Stomach smooth muscle (tissue), 2 donors: ENCODE results near the gene HBD.
"Not testable (repeated sequence)": the region's sequence is repeated elsewhere in the genome, so short reads cannot be mapped to it uniquely, and the experiment has no call there.

Experiments used
- H3K27ac ChIP-seq: one replicate; pipeline ENCODE4 v1.7.0; 2013; ENCODE audit warnings: mild to moderate bottlenecking, low read length, inconsistent platforms
- H3K27me3 ChIP-seq, 2 donors: one replicate each; pipeline ENCODE4 v1.7.0; 2013; ENCODE audit warnings: low read length in 2 of 2; ENCODE audit not compliant: insufficient read depth in 2 of 2, control insufficient read depth in 1 of 2
- H3K36me3 ChIP-seq, 2 donors: one replicate each; pipeline ENCODE4 v1.7.0; 2013; ENCODE audit warnings: low read length in 2 of 2; ENCODE audit not compliant: control insufficient read depth in 2 of 2, insufficient read depth in 2 of 2
- H3K4me1 ChIP-seq: one replicate; pipeline ENCODE4 v1.7.0; 2013; ENCODE audit warnings: low read length; ENCODE audit not compliant: control insufficient read depth, insufficient read depth
- H3K4me3 ChIP-seq, 2 donors: one replicate each; pipeline ENCODE4 v1.7.0; 2013; ENCODE audit warnings: low read length in 2 of 2
- H3K9ac ChIP-seq, 2 donors: one replicate each; pipeline ENCODE4 v1.7.0; 2013; ENCODE audit warnings: low read length in 2 of 2, mild to moderate bottlenecking in 1 of 2
- H3K9me3 ChIP-seq, 2 donors: one replicate each; pipeline ENCODE4 v1.7.0; 2013; ENCODE audit warnings: low read length in 2 of 2; ENCODE audit not compliant: control insufficient read depth in 2 of 2
- donor health status: healthy.
- donor health status: Pancreatic carcinoma.

Gene HBD

DNA sequence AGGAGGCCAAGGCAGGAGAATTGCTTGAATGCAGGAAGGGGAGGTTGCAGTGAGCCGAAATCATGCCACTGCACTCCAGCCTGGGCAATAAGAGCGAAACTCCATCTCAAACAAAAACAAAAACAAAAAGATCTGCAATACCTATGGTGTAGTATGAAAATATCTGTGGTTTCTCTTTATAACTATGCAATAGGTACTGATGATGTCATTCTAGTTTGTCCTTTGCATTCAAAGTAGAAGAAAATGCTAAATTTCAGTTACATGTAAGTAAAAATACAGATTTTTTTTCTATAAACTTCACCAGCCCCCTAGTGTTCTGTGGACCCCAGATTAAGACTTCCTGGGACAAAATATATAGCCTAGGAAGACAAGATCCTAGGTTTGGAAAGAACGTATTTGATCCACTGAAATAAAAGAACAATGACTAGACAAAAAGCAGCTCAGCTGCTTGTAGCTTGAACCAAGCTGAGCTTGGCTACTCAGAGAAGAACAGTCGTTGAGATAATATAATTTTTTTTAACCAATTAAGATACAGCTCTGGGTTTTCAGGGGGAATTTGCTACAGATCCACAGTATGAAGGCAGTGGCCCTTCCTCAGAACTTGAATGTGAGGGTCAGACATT lies 38.2 kb upstream of the HBD start:
- Histone ChIP-seq H3K27ac (no peak overlapping the region), H3K9me3 (no peaks in the 10 kb centered on the region)

GRCh38 chr11:5269715-5270147 lies 35.4 kb upstream of the HBD start, which contains the start of gene HBE1:
TSS of gene HBE1 (minus strand) at chr11:5269945. CDS start at chr11:5269890, 55 bp downstream.
- H3K36me3 ChIP-seq = no peaks in the 10 kb centered on the region
- no peak within 1 kb of the TSS for H3K27ac ChIP-seq
- no peaks in the 10 kb centered on the region for H3K4me1 ChIP-seq
- H3K9me3 ChIP-seq = no peaks in the 10 kb centered on the region
- H3K27me3 ChIP-seq = no peaks in the 10 kb centered on the region
- no peak within 1 kb of the TSS for H3K9ac ChIP-seq
- no peak within 1 kb of the TSS for H3K4me3 ChIP-seq

More for the DNA sequence above, 38.2 kb upstream of the HBD start:
- H3K9ac ChIP-seq = no peak overlapping the region
- no peaks in the 10 kb centered on the region for H3K36me3 ChIP-seq
- H3K4me3 ChIP-seq = no peak overlapping the region
- H3K4me1 ChIP-seq = no peaks in the 10 kb centered on the region
- no peaks in the 10 kb centered on the region for H3K27me3 ChIP-seq

DNA sequence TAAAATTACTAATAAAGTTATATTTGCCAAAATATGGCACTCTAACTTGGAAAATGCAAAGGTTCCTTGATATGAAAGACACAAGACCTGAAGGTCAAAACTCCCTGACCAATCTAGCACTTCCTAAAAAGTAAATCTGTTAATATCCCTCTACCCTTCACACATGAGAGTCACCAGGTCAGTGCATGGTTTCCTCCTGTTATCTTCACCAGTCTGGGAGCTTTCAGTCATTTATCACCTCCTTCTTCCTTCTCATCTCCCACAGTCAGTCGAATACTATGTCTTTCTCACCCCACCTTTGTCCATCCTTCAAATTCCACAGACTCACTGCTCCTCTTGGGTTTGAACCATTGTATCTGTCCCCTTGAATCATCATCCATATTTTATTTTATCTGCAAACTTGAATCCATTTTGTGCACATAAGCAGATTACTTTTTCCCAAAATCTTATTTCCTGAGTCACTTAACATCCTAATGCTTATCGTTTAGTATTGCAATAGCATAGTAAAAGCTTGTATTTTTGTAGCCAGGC lies 32.8 kb upstream of the HBD start:
- no peak overlapping the region for H3K4me3 ChIP-seq
- H3K27ac ChIP-seq = no peak overlapping the region
- no peaks in the 10 kb centered on the region for H3K4me1 ChIP-seq
- no peak overlapping the region for H3K9ac ChIP-seq
- no peaks in the 10 kb centered on the region for H3K36me3 ChIP-seq
- H3K27me3 ChIP-seq = no peaks in the 10 kb centered on the region
- H3K9me3 ChIP-seq = no peaks in the 10 kb centered on the region

GRCh38 chr11:5266609-5267008 lies 32.3 kb upstream of the HBD start:
- no peak overlapping the region for H3K27ac ChIP-seq
- no peaks in the 10 kb centered on the region for H3K36me3 ChIP-seq
- H3K9ac ChIP-seq = no peak overlapping the region
- H3K9me3 ChIP-seq = no peaks in the 10 kb centered on the region
- H3K4me1 ChIP-seq = no peaks in the 10 kb centered on the region
- no peak overlapping the region for H3K4me3 ChIP-seq
- no peaks in the 10 kb centered on the region for H3K27me3 ChIP-seq

DNA sequence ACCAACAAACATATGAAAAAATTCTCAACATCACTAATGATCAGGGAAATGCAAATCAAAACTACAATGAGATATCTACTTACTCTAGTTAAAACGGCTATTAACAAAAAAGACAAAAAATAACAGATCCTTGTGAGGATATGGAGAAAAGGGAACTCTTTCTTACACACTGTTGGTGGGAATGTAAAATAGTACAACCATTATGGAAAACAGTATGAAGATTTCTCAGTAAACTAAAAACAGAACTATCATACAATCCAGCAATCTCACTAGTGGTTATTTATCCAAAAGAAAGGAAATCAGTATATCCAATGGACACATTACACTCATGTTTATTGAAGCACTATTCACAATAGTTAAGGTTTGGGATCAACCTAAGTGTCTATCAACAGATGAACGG lies 31.5 kb upstream of the HBD start:
- Histone ChIP-seq H3K9me3 (peaks cover 0 to under 1% of the 10 kb centered on the region in 2 donors), H3K27me3 (no peaks in the 10 kb centered on the region), H3K4me3 (no peak overlapping the region), H3K9ac (no peak overlapping the region), H3K4me1 (no peaks in the 10 kb centered on the region), H3K27ac (no peak overlapping the region), H3K36me3 (no peaks in the 10 kb centered on the region)

GRCh38 chr11:5258543-5259262 lies 24.4 kb upstream of the HBD start:
- H3K36me3 ChIP-seq = no peaks in the 10 kb centered on the region
- no peak overlapping the region for H3K4me3 ChIP-seq
- peaks cover 0 to 3% of the 10 kb centered on the region in 2 donors for H3K9me3 ChIP-seq
- no peaks in the 10 kb centered on the region for H3K27me3 ChIP-seq
- no peak overlapping the region for H3K27ac ChIP-seq
- H3K4me1 ChIP-seq = no peaks in the 10 kb centered on the region
- no peak overlapping the region for H3K9ac ChIP-seq

- no peaks in the 10 kb centered on the region for H3K36me3 ChIP-seq
- no peak overlapping the region for H3K27ac ChIP-seq
- H3K9ac ChIP-seq = no peak overlapping the region
- H3K9me3 ChIP-seq = peaks cover 0 to 3% of the 10 kb centered on the region in 2 donors
- no peak overlapping the region for H3K4me3 ChIP-seq
- H3K4me1 ChIP-seq = no peaks in the 10 kb centered on the region
- no peaks in the 10 kb centered on the region for H3K27me3 ChIP-seq
Measured at GRCh38 chr11:5257296-5257695, 23.0 kb upstream of the HBD start.

DNA sequence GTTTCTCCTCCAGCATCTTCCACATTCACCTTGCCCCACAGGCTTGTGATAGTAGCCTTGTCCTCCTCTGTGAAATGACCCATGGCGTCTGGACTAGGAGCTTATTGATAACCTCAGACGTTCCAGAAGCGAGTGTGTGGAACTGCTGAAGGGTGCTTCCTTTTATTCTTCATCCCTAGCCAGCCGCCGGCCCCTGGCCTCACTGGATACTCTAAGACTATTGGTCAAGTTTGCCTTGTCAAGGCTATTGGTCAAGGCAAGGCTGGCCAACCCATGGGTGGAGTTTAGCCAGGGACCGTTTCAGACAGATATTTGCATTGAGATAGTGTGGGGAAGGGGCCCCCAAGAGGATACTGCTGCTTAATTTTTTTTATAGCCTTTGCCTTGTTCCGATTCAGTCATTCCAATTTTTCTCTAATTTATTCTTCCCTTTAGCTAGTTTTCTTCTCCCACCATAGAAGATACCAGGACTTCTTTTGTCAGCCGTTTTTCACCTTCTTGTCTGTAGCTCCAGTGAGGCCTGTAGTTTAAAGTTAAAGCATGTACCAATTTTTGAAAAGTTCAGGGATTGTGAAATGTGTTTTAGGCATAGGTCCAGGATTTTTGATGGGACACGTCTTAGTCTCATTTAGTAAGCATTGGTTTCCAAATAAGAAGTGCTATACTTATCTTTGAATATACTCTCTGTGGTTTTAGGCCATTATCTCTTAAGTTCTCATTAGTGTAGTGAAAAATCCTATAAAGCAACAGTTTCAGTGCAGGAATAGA lies 20.5 kb upstream of the HBD start, which contains the start of gene HBG2:
Gene HBG2 (minus strand): TSS at position 136 of the 768 bp plus-strand sequence. CDS start 53 bp downstream, at position 83.
- H3K9ac ChIP-seq, H3K4me3 ChIP-seq, H3K9me3 ChIP-seq, H3K27ac ChIP-seq, H3K4me1 ChIP-seq, H3K27me3 ChIP-seq, H3K36me3 ChIP-seq: not testable (repeated sequence)

- not testable (repeated sequence) for H3K4me1 ChIP-seq, H3K9me3 ChIP-seq, H3K36me3 ChIP-seq, H3K9ac ChIP-seq, H3K27me3 ChIP-seq, H3K27ac ChIP-seq, H3K4me3 ChIP-seq
Measured at GRCh38 chr11:5254023-5254422, 19.7 kb upstream of the HBD start.

- H3K9me3 ChIP-seq, H3K27me3 ChIP-seq, H3K9ac ChIP-seq, H3K36me3 ChIP-seq, H3K4me1 ChIP-seq, H3K27ac ChIP-seq, H3K4me3 ChIP-seq: not testable (repeated sequence)
Measured at GRCh38 chr11:5253440-5253839, 19.2 kb upstream of the HBD start.
